Mucosa of rectum (tissue), 2 donors: Measurements from ENCODE around the gene GLYATL1B.
A peak's percentile ranks its signal among the peaks of the same experiment; 100 is the strongest.
"Not testable (repeated sequence)": the region's sequence is repeated elsewhere in the genome, so short reads cannot be mapped to it uniquely, and the experiment has no call there.

Source experiments
- H3K27ac ChIP-seq, 2 donors: one replicate each; pipeline ENCODE4 v1.7.0; 2013; ENCODE audit warnings: inconsistent platforms in 2 of 2, low read depth in 2 of 2, low read length in 2 of 2
- H3K27me3 ChIP-seq, 2 donors: one replicate each; pipeline ENCODE4 v1.7.0; 2013; ENCODE audit warnings: low read length in 2 of 2; ENCODE audit not compliant: control insufficient read depth in 2 of 2, insufficient read depth in 2 of 2
- H3K36me3 ChIP-seq, 2 donors: one replicate each; pipeline ENCODE4 v1.7.0; 2013; ENCODE audit warnings: low read length in 2 of 2; ENCODE audit not compliant: control insufficient read depth in 2 of 2, insufficient read depth in 2 of 2
- H3K4me1 ChIP-seq, 2 donors: one replicate each; pipeline ENCODE4 v1.7.0; 2013; ENCODE audit warnings: low read length in 2 of 2, mild to moderate bottlenecking in 1 of 2; ENCODE audit not compliant: control insufficient read depth in 2 of 2, insufficient read depth in 2 of 2
- H3K4me3 ChIP-seq, 2 donors: one replicate each; pipeline ENCODE4 v1.7.0; 2013; ENCODE audit warnings: low read length in 2 of 2
- H3K9ac ChIP-seq, 2 donors: one replicate each; pipeline ENCODE4 v1.7.0; 2013; ENCODE audit warnings: low read length in 2 of 2, low read depth in 1 of 2, mild to moderate bottlenecking in 1 of 2
- H3K9me3 ChIP-seq, 2 donors: one replicate each; pipeline ENCODE4 v1.7.0; 2013; ENCODE audit warnings: low read length in 2 of 2; ENCODE audit not compliant: control insufficient read depth in 2 of 2
- donor health status: healthy.
- donor health status: Normal muscosa, but diverticular disease.

Gene GLYATL1B

GRCh38 chr11:59086007-59086406 lies at the start of gene GLYATL1B:
Gene GLYATL1B, plus strand, starts transcription at chr11:59086307. Its CDS starts 0 bp downstream, at chr11:59086307.
- H3K4me1 ChIP-seq, H3K9me3 ChIP-seq, H3K4me3 ChIP-seq, H3K27ac ChIP-seq, H3K27me3 ChIP-seq, H3K9ac ChIP-seq, H3K36me3 ChIP-seq: not testable (repeated sequence)

GRCh38 chr11:59036542-59036941 lies 49.6 kb upstream of the GLYATL1B start:
- not testable (repeated sequence) for H3K36me3 ChIP-seq, H3K27ac ChIP-seq, H3K4me1 ChIP-seq, H3K27me3 ChIP-seq, H3K9me3 ChIP-seq, H3K9ac ChIP-seq, H3K4me3 ChIP-seq

DNA sequence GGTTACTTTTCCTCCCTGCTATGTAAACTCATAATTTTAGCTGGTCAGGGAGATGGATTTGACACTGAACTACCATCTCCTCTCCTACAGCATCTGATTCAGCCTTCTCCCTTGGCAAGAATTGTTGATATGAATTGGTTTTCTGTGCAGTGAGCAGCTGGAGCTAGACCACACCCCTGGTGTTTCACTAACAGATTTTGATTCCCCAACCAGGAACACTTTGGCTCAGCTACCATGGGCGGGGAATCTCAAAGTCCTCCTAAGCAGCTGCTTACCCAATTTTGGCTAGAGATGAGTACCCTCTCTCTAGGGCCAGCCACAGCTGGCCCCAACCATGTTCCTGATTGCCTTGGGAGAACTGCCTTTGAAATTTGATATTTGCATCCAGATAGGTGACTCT lies 48.7 kb upstream of the GLYATL1B start:
- H3K36me3 ChIP-seq, H3K9ac ChIP-seq, H3K4me3 ChIP-seq, H3K27ac ChIP-seq, H3K27me3 ChIP-seq, H3K4me1 ChIP-seq, H3K9me3 ChIP-seq: not testable (repeated sequence)

- Histone ChIP-seq H3K9me3 (no peaks in the 10 kb centered on the region), H3K9ac (no peak overlapping the region), H3K4me3 (no peak overlapping the region), H3K27ac (no peak overlapping the region), H3K27me3 (no peaks in the 10 kb centered on the region), H3K36me3 (no peaks in the 10 kb centered on the region), H3K4me1 (no peaks in the 10 kb centered on the region)
Observed at GRCh38 chr11:59040607-59041006, 45.5 kb upstream of the GLYATL1B start.

GRCh38 chr11:59051383-59051782 lies 34.7 kb upstream of the GLYATL1B start:
- H3K36me3 ChIP-seq, H3K9ac ChIP-seq, H3K4me1 ChIP-seq, H3K9me3 ChIP-seq, H3K4me3 ChIP-seq, H3K27ac ChIP-seq, H3K27me3 ChIP-seq: not testable (repeated sequence)

DNA sequence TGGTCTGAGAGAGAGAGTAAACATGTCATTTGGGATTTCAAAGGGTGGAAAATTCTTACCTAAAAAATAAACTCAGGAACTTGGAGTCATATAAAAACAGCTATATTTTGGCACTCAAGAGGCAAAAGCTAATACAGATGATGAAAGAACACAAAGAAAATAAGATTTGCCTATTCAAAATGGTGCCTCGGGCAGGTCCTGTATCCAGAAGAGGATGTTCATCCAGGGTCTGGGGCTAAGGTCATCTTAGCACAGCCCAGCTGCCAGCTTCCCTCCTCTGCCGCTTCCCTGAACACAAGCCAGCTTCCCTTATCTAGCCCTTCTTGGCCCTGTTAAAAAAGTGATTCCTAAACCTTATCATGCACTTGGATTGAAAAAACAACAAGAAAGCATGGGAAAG lies 33.8 kb upstream of the GLYATL1B start:
- H3K4me1 ChIP-seq, H3K36me3 ChIP-seq, H3K27ac ChIP-seq, H3K27me3 ChIP-seq, H3K4me3 ChIP-seq, H3K9me3 ChIP-seq, H3K9ac ChIP-seq: not testable (repeated sequence)

- Histone ChIP-seq H3K4me1 (no peaks in the 10 kb centered on the region), H3K27me3 (no peaks in the 10 kb centered on the region), H3K4me3 (no peak overlapping the region), H3K27ac (no peak overlapping the region), H3K9me3 (no peaks in the 10 kb centered on the region), H3K36me3 (no peaks in the 10 kb centered on the region), H3K9ac (no peak overlapping the region)
Observed at GRCh38 chr11:59053387-59053786, 32.7 kb upstream of the GLYATL1B start.

- H3K27ac ChIP-seq, H3K4me1 ChIP-seq, H3K9ac ChIP-seq, H3K36me3 ChIP-seq, H3K9me3 ChIP-seq, H3K27me3 ChIP-seq: not testable (repeated sequence)
- peak overlapping the region; percentile 54 to 70 for H3K4me3 ChIP-seq
Observed at GRCh38 chr11:59058120-59059033, 27.7 kb upstream of the GLYATL1B start.

GRCh38 chr11:59060096-59060495 lies 26.0 kb upstream of the GLYATL1B start:
- H3K27ac ChIP-seq, H3K27me3 ChIP-seq, H3K4me3 ChIP-seq, H3K9me3 ChIP-seq, H3K36me3 ChIP-seq, H3K4me1 ChIP-seq, H3K9ac ChIP-seq: not testable (repeated sequence)

- no peak overlapping the region for H3K27ac ChIP-seq
- H3K4me1 ChIP-seq, result no peaks in the 10 kb centered on the region
- no peak overlapping the region for H3K4me3 ChIP-seq
- H3K9me3 ChIP-seq, result no peaks in the 10 kb centered on the region
- peaks cover 0 to 7% of the 10 kb centered on the region in 2 donors for H3K27me3 ChIP-seq
- no peak overlapping the region for H3K9ac ChIP-seq
- H3K36me3 ChIP-seq, result no peaks in the 10 kb centered on the region
Observed at GRCh38 chr11:59062602-59063529, 23.2 kb upstream of the GLYATL1B start.
